Measurements from ENCODE around the gene CREB3L2. TPM values are rescaled to one million over a fixed set of nuclear protein-coding genes. Genes with fewer than 3 reads are reported as not detected.
A peak's percentile ranks its signal among the peaks of the same experiment; 100 is the strongest.

CREB3L2 gene
- total and polyA plus RNA-seq, 2 donors (not counting 1 experiment from before 2014, with no cell fraction given), result 13.8 to 25.1 TPM

GRCh38 chr7:137980308-137980707 is 21.6 kb downstream of the CREB3L2 start:
- DNase-seq (no peak), ATAC-seq (ENCODE audit: low read depth) (no peak)
- peaks cover 6% of the 10 kb centered on the region for H3K9me3 Mint-ChIP-seq (ENCODE audit: insufficient read depth)
- H3K4me2 ChIP-seq (replicated peaks; ENCODE audit: low read depth, low read length, poor library complexity, severe bottlenecking), result no peak overlapping the region
- H3K27ac ChIP-seq (ENCODE audit: low read length in 2 of 2), result no peak overlapping the region
- no peaks in the 10 kb centered on the region for H3K27me3 Mint-ChIP-seq
- peaks cover 37% of the 10 kb centered on the region for H3K4me1 Mint-ChIP-seq
- POLR2A ChIA-PET, result no interaction called here
- H4K20me1 ChIP-seq (ENCODE audit: control insufficient read depth, insufficient read depth, low read length, poor library complexity, severe bottlenecking), result no peaks in the 10 kb centered on the region
- peaks cover 81% of the 10 kb centered on the region for H3K79me2 ChIP-seq (ENCODE audit: control insufficient read depth, insufficient read depth, low read length)
- CTCF ChIA-PET, result interaction anchor here (0.7 kb wide), 1 partner anchor 10 kb away, joined by 3 read pairs; no protein-coding TSS in a partner anchor
- no peak overlapping the region for H3K9ac ChIP-seq (ENCODE audit: low read length)
- H3K27ac Mint-ChIP-seq, result peak overlapping the region; percentile 59
- H3K4me1 ChIP-seq (ENCODE audit: control insufficient read depth in 2 of 2, insufficient read depth in 2 of 2, low read length in 2 of 2), result peaks cover 44 to 52% of the 10 kb centered on the region in 2 donors
- H3K4me3 Mint-ChIP-seq, result no peak overlapping the region
- no peak overlapping the region for H3K4me3 ChIP-seq (ENCODE audit: control extremely low read depth in 1 of 5, extremely low read depth in 1 of 5, insufficient read depth in 1 of 5, low read depth in 2 of 5, low read length in 4 of 5)
- H2AFZ ChIP-seq (ENCODE audit: insufficient read depth, low read depth, low read length, poor library complexity, severe bottlenecking), result no peak overlapping the region
- H3K9me3 ChIP-seq (ENCODE audit: control extremely low read depth in 1 of 3, control insufficient read depth in 2 of 3, insufficient read depth in 1 of 3, low read length in 2 of 3), result peaks cover 0 to 19% (median 9%) of the 10 kb centered on the region in 3 donors
- intact Hi-C loops (cut with micrococcal nuclease), result no loop called here
- WGBS (ENCODE audit: insufficient coverage), result 100% methylated on average over 2 of the region's 2 CpGs
- peaks cover 0 to 3% of the 10 kb centered on the region in 2 experiments for H3K36me3 ChIP-seq (replicated peaks in 1 of 2; ENCODE audit: control extremely low read depth in 1 of 2, control insufficient read depth in 1 of 2, extremely low read depth in 1 of 2, insufficient read depth in 2 of 2, low read length in 1 of 2)
- H3K27me3 ChIP-seq (replicated peaks in 1 of 4; ENCODE audit: control extremely low read depth in 1 of 4, control insufficient read depth in 3 of 4, insufficient read depth in 4 of 4, low read length in 3 of 4), result no peaks in the 10 kb centered on the region
- TF ChIP-seq CTCF (IDR thresholded peaks at IDR 0.05) (no peak), EZH2 (IDR thresholded peaks at IDR 0.05; ENCODE audit: borderline replicate concordance, insufficient read depth, low read depth, low read length, poor library complexity, severe bottlenecking) (no peak)

- H3K9ac ChIP-seq (ENCODE audit: low read length), result no peak overlapping the region
- DNase-seq (no peak), ATAC-seq (ENCODE audit: low read depth) (no peak)
- intact Hi-C loops (cut with micrococcal nuclease), result no loop called here
- peaks cover 67% of the 10 kb centered on the region for H3K79me2 ChIP-seq (ENCODE audit: control insufficient read depth, insufficient read depth, low read length)
- Mint-ChIP-seq H3K9me3 (ENCODE audit: insufficient read depth) (peaks cover 6% of the 10 kb centered on the region), H3K27ac (no peak overlapping the region), H3K4me3 (no peak overlapping the region), H3K27me3 (no peaks in the 10 kb centered on the region), H3K4me1 (peaks cover 37% of the 10 kb centered on the region)
- ChIA-PET POLR2A (no interaction called here), CTCF (interaction anchor here (0.5 to 1.6 kb wide), 3 partner anchors 20 to 919 kb away, joined by 3 to 6 read pairs (median 3); no protein-coding TSS in a partner anchor)
- no peak overlapping the region for H3K4me2 ChIP-seq (replicated peaks; ENCODE audit: low read depth, low read length, poor library complexity, severe bottlenecking)
- peaks cover 0 to 17% (median 9%) of the 10 kb centered on the region in 3 donors for H3K9me3 ChIP-seq (ENCODE audit: control extremely low read depth in 1 of 3, control insufficient read depth in 2 of 3, insufficient read depth in 1 of 3, low read length in 2 of 3)
- H2AFZ ChIP-seq (ENCODE audit: insufficient read depth, low read depth, low read length, poor library complexity, severe bottlenecking), result no peak overlapping the region
- H3K27ac ChIP-seq (ENCODE audit: low read length in 2 of 2), result no peak overlapping the region
- TF ChIP-seq EZH2 (IDR thresholded peaks at IDR 0.05; ENCODE audit: borderline replicate concordance, insufficient read depth, low read depth, low read length, poor library complexity, severe bottlenecking), result no peak
- TF ChIP-seq CTCF (IDR thresholded peaks at IDR 0.05), result no peak
- no peak overlapping the region for H3K4me3 ChIP-seq (ENCODE audit: control extremely low read depth in 1 of 5, extremely low read depth in 1 of 5, insufficient read depth in 1 of 5, low read depth in 2 of 5, low read length in 4 of 5)
- no peaks in the 10 kb centered on the region for H4K20me1 ChIP-seq (ENCODE audit: control insufficient read depth, insufficient read depth, low read length, poor library complexity, severe bottlenecking)
- no peaks in the 10 kb centered on the region for H3K27me3 ChIP-seq (replicated peaks in 1 of 4; ENCODE audit: control extremely low read depth in 1 of 4, control insufficient read depth in 3 of 4, insufficient read depth in 4 of 4, low read length in 3 of 4)
- peaks cover 0 to 3% of the 10 kb centered on the region in 2 experiments for H3K36me3 ChIP-seq (replicated peaks in 1 of 2; ENCODE audit: control extremely low read depth in 1 of 2, control insufficient read depth in 1 of 2, extremely low read depth in 1 of 2, insufficient read depth in 2 of 2, low read length in 1 of 2)
- WGBS (ENCODE audit: insufficient coverage), result 86% methylated on average over 6 of the region's 10 CpGs
- H3K4me1 ChIP-seq (ENCODE audit: control insufficient read depth in 2 of 2, insufficient read depth in 2 of 2, low read length in 2 of 2), result peaks cover 28 to 36% of the 10 kb centered on the region in 2 donors
These were observed 23.2 kb downstream of the CREB3L2 start for GRCh38 chr7:137978464-137979237.

All from B cell (primary cell).